ENCODE measurements around the gene NEURL1B. TPM values are rescaled to one million over a fixed set of nuclear protein-coding genes. Genes with fewer than 3 reads are reported as not detected.

The NEURL1B gene
- total RNA-seq, 4 donors from 2014 or later: 8.2 to 29.9 (median 10.9) TPM

DNA sequence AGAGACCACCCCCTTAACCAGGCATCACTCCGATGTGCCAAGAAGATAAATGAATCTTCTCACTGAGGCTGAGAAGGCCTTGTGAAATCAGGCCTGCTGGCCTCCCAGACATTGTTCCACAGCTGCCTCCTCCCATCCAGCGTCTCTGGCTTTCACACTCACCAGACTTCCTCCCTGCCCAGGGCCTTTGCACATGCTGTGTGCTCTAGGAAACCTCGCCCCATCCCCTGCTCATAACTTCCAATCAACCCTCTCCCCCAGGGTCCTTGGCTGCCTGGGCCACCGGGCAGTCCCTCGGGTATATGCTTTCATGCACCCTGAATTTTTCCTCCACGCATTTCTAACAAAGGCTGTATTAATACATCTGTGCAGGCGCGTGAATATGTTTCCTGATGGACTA lies 71.5 kb downstream of the NEURL1B start:
- DNase-seq: no peak
- H3K9me3 ChIP-seq: no peaks in the 10 kb centered on the region
- no peak for TF ChIP-seq POLR2A (IDR thresholded peaks at IDR 0.05)
- TF ChIP-seq, protein P1, sequence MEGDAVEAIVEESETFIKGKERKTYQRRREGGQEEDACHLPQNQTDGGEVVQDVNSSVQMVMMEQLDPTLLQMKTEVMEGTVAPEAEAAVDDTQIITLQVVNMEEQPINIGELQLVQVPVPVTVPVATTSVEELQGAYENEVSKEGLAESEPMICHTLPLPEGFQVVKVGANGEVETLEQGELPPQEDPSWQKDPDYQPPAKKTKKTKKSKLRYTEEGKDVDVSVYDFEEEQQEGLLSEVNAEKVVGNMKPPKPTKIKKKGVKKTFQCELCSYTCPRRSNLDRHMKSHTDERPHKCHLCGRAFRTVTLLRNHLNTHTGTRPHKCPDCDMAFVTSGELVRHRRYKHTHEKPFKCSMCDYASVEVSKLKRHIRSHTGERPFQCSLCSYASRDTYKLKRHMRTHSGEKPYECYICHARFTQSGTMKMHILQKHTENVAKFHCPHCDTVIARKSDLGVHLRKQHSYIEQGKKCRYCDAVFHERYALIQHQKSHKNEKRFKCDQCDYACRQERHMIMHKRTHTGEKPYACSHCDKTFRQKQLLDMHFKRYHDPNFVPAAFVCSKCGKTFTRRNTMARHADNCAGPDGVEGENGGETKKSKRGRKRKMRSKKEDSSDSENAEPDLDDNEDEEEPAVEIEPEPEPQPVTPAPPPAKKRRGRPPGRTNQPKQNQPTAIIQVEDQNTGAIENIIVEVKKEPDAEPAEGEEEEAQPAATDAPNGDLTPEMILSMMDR (IDR thresholded peaks at IDR 0.05): no peak
- no peaks in the 10 kb centered on the region for H3K36me3 ChIP-seq
- WGBS, 2 donors: 62 to 72% methylated on average over 8 of the region's 8 CpGs
- no peaks in the 10 kb centered on the region for H3K27me3 ChIP-seq
- intact Hi-C loops (cut with DNase I): loop anchor here (2.0 kb wide), 1 partner anchor 220 kb away; no protein-coding TSS in a partner anchor
- H3K27ac ChIP-seq: no peak overlapping the region
- peaks cover 10 to 38% of the 10 kb centered on the region in 2 donors for H3K4me1 ChIP-seq
- no peak overlapping the region for H3K4me3 ChIP-seq (replicated peaks in 1 of 3)

DNA sequence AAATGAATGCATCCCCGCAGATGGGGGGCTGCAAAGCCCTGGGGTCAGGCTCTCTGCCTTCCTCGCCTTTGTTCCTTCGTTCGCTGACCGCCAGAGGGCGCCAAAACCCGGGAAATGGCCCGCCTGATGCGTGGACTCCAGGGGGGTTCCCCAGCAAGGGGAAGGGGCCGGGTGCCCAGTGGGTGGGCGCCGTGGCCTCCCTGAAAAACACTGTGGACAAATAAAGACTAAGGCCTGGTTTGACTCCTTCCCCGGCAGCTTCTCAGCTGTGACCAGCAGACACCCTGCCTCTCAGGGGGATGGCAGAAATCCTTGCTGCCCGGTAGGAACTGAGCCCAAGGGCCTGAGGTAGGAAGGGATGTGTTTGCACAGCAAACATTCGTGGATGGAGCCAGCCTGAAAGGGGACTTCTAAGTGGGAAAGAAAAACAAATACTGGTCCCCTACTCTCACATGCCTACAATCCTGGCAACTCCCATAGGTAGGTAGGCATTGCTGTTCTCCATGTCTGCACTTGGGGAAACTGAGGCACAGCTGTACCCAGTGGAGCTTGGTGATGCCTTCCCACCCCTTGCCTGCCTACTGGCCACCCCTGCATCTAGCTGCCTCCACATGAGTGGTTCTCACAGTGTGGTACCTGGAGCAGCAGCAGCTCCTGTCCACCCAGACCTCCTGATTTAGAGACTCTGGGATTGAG lies 72.2 kb downstream of the NEURL1B start:
- no peak overlapping the region for H3K4me3 ChIP-seq (replicated peaks in 1 of 3)
- peak overlapping the region in 2 of 3 donors; percentile 35 to 66 for H3K27ac ChIP-seq
- no peaks in the 10 kb centered on the region for H3K9me3 ChIP-seq
- DNase-seq: peak; percentile 58 to 65
- TF ChIP-seq, protein P1 (IDR thresholded peaks at IDR 0.05): peak; percentile 72 to 93 (median 88)
- TF ChIP-seq POLR2A (IDR thresholded peaks at IDR 0.05): peak in 1 of 2 donors; percentile 12
- 1 to 2% methylated on average over 15 of the region's 15 CpGs for WGBS, 2 donors
- peaks cover 10 to 39% of the 10 kb centered on the region in 2 donors for H3K4me1 ChIP-seq
- intact Hi-C loops (cut with DNase I): loop anchor here (2.0 kb wide), 1 partner anchor 220 kb away; no protein-coding TSS in a partner anchor
- no peaks in the 10 kb centered on the region for H3K27me3 ChIP-seq
- H3K36me3 ChIP-seq: no peaks in the 10 kb centered on the region

DNA sequence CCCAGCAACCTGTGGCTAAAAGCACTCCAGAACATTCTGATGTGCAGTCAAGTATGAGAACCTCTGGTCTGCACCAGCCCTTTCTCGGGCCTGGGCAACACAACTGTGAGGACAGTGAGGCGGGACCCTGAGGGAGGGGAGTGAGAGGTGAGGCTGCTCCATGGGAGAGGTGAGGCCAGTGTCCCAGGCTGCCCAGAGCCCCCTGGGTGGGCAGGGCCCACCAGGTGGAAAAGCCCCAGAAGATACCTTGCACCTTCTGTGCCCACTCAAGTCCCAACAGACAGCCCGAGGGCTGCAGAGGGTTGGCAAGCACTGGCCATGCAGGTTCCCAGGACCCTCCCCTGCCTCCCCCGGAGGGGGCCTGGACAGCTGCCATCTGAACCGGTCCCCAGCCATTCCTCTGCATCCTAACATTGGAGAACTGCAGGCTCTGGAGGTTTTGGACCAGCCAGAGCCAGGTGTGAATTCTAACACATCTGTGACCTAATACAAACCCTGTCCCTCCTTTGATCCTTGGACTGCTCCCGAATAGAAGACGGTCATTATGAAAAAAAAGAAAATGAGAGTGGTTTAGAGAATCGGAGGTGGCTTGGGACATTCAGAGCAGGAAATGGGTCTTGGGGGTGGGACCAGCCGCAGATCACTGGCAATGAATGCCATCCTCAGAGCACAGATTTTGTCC lies 72.9 kb downstream of the NEURL1B start:
- Histone ChIP-seq H3K27me3 (no peaks in the 10 kb centered on the region), H3K4me3 (replicated peaks in 1 of 3) (no peak overlapping the region), H3K4me1 (peaks cover 10 to 39% of the 10 kb centered on the region in 2 donors), H3K9me3 (no peaks in the 10 kb centered on the region), H3K36me3 (no peaks in the 10 kb centered on the region), H3K27ac (peak overlapping the region in 2 of 3 donors; percentile 66 to 75)
- intact Hi-C loops (cut with DNase I): loop anchor here (2.0 kb wide), 1 partner anchor 219 kb away; no protein-coding TSS in a partner anchor
- TF ChIP-seq, protein P1 (IDR thresholded peaks at IDR 0.05): no peak
- no peak for TF ChIP-seq POLR2A (IDR thresholded peaks at IDR 0.05)
- DNase-seq: peak in 1 of 2 donors; percentile 67
- 58 to 63% methylated on average over 6 to 8 of the region's 9 CpGs for WGBS, 2 donors

DNA sequence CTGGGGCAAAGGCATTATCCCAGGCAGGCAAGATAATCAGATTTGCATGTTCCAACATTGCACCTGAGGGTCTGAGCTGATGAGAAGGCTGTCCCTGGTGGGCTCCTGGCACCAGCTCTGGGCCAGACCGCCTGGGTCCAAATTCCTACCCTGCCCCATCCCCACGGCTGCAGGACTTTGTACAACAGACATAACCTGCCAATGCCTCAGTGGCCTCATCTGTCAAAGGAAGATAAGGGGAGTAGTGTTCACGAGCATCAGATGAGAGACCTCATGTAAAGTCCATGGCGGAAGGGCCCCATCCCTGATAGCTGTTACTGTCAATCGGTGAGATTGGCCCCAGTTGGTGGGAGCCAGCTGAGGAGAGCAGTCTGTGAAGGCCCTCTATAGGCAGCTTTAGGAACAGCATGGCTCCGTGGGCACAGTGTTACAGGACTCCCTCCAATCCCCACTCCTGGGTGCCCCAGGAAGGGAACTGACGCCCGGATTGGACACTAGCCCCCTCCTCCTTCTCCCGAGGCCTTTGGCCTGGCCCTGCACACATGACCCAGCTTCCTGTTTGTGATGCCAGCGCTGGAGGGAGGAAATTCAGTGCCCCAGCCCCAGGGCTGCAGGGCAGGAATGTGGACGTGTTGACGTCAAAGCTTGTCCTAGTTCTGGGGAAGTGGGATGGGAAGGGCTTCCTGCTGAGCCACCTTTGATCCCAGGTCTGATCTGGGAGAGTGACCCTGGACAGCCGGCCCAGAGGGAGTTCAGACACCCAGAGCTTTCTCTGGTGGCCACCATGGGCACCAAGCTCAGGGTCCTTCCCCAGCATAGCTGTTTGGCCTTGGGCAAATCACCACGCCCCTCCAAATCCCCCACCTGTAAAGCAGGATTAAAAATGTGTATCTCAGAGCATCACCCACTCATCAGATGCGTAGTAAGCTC lies 73.7 kb downstream of the NEURL1B start:
- H3K4me3 ChIP-seq (replicated peaks in 1 of 3): no peak overlapping the region
- peak; percentile 66 to 67 for DNase-seq
- H3K27me3 ChIP-seq: no peaks in the 10 kb centered on the region
- peak overlapping the region; percentile 28 to 75 (median 66) for H3K27ac ChIP-seq
- TF ChIP-seq POLR2A (IDR thresholded peaks at IDR 0.05): no peak
- TF ChIP-seq, protein P1 (IDR thresholded peaks at IDR 0.05): peak; percentile 43 to 83 (median 72)
- WGBS, 2 donors: 20 to 43% methylated on average over 5 to 12 of the region's 15 CpGs
- H3K9me3 ChIP-seq: no peaks in the 10 kb centered on the region
- intact Hi-C loops (cut with DNase I): no loop called here
- peaks cover 10 to 39% of the 10 kb centered on the region in 2 donors for H3K4me1 ChIP-seq
- H3K36me3 ChIP-seq: no peaks in the 10 kb centered on the region
